ENCODE data around the gene PHLDB3. TPM values are rescaled to one million over a fixed set of nuclear protein-coding genes. Genes with fewer than 3 reads are reported as not detected.
"Not testable (repeated sequence)": the region's sequence is repeated elsewhere in the genome, so short reads cannot be mapped to it uniquely, and the experiment has no call there.

PHLDB3 gene
- 10 to 100 TPM; 13.5 to 15.2 TPM for total RNA-seq

GRCh38 chr19:43504426-43505185 is at the start of gene PHLDB3:
Gene PHLDB3 (minus strand): TSS chr19:43504746. CDS start chr19:43504118, 628 bp downstream.
- ChIA-PET CTCF (interaction anchor here (0.6 to 4.3 kb wide), 15 partner anchors 9 to 821 kb away, joined by 3 to 47 read pairs (median 4); partner anchors contain the start of genes IRGQ and ZNF575), POLR2A (interaction anchor here (0.8 to 1.6 kb wide), 13 partner anchors 8 to 91 kb away, joined by 3 to 8 read pairs (median 4); partner anchors contain the start of genes IRGQ and LYPD3)
- intact Hi-C loops (cut with micrococcal nuclease): loop anchor here (1.0 to 2.0 kb wide), 3 partner anchors 22 to 57 kb away; partner anchors contain the start of gene ETHE1
- no peaks in the 10 kb centered on the region for H3K27me3 Mint-ChIP-seq
- peaks cover 11% of the 10 kb centered on the region for H3K36me3 Mint-ChIP-seq
- peaks cover 23% of the 10 kb centered on the region for H3K4me1 Mint-ChIP-seq (ENCODE audit: low read depth)
- H3K9me3 Mint-ChIP-seq: no peaks in the 10 kb centered on the region
- H3K27ac Mint-ChIP-seq: peak within 1 kb of the TSS; percentile 95
- peak within 1 kb of the TSS; percentile 94 for H3K4me3 Mint-ChIP-seq
- DNase-seq: peak; percentile 61

GRCh38 chr19:43553656-43554055 is 49.1 kb upstream of the PHLDB3 start:
- no peaks in the 10 kb centered on the region for H3K9me3 Mint-ChIP-seq
- no peak overlapping the region for H3K27ac Mint-ChIP-seq
- H3K36me3 Mint-ChIP-seq: peaks cover 25% of the 10 kb centered on the region
- no peaks in the 10 kb centered on the region for H3K27me3 Mint-ChIP-seq
- DNase-seq: no peak
- no peak overlapping the region for H3K4me3 Mint-ChIP-seq
- peaks cover 9% of the 10 kb centered on the region for H3K4me1 Mint-ChIP-seq (ENCODE audit: low read depth)
- intact Hi-C loops (cut with micrococcal nuclease): loop anchor here (2.0 kb wide), 1 partner anchor 21 kb away; the partner anchor contains the start of genes PINLYP and XRCC1
- ChIA-PET CTCF (interaction anchor here (2.2 to 6.6 kb wide), 5 partner anchors 19 to 114 kb away, joined by 9 to 145 read pairs (median 24); partner anchors contain the start of genes IRGQ, PINLYP, XRCC1 and ZNF575), POLR2A (interaction anchor here (1.2 to 1.7 kb wide), 2 partner anchors 25 to 42 kb away, joined by 3 read pairs; partner anchors contain the start of genes IRGQ and ZNF576)

- no peak for DNase-seq
- H3K27me3 Mint-ChIP-seq: no peaks in the 10 kb centered on the region
- H3K27ac Mint-ChIP-seq: no peak overlapping the region
- intact Hi-C loops (cut with micrococcal nuclease): no loop called here
- H3K9me3 Mint-ChIP-seq: no peaks in the 10 kb centered on the region
- ChIA-PET CTCF (interaction anchor here (5.6 to 6.6 kb wide), 2 partner anchors 18 to 44 kb away, joined by 79 to 145 read pairs; partner anchors contain the start of genes IRGQ, ZNF575 and ZNF576), POLR2A (interaction anchor here (1.2 kb wide), 1 partner anchor 43 kb away, joined by 3 read pairs; the partner anchor contains the start of genes IRGQ and ZNF576)
- peaks cover 25% of the 10 kb centered on the region for H3K36me3 Mint-ChIP-seq
- H3K4me3 Mint-ChIP-seq: no peak overlapping the region
- peaks cover 9% of the 10 kb centered on the region for H3K4me1 Mint-ChIP-seq (ENCODE audit: low read depth)
Measured at GRCh38 chr19:43552616-43553015, 48.1 kb upstream of the PHLDB3 start.

GRCh38 chr19:43552198-43552450 is 47.6 kb upstream of the PHLDB3 start:
- H3K4me1 Mint-ChIP-seq (ENCODE audit: low read depth): peaks cover 6% of the 10 kb centered on the region
- intact Hi-C loops (cut with micrococcal nuclease): no loop called here
- no peak for DNase-seq
- CTCF ChIA-PET: interaction anchor here (5.6 to 6.6 kb wide), 2 partner anchors 17 to 44 kb away, joined by 79 to 145 read pairs; partner anchors contain the start of genes IRGQ, ZNF575 and ZNF576
- H3K36me3 Mint-ChIP-seq: peaks cover 25% of the 10 kb centered on the region
- H3K4me3 Mint-ChIP-seq: no peak overlapping the region
- H3K27ac Mint-ChIP-seq: no peak overlapping the region
- POLR2A ChIA-PET: no interaction called here
- no peaks in the 10 kb centered on the region for H3K9me3 Mint-ChIP-seq
- no peaks in the 10 kb centered on the region for H3K27me3 Mint-ChIP-seq

- ChIA-PET POLR2A (no interaction called here), CTCF (interaction anchor here (0.6 to 6.6 kb wide), 2 partner anchors 23 to 45 kb away, joined by 3 to 145 read pairs; partner anchors contain the start of genes IRGQ and ZNF576)
- intact Hi-C loops (cut with micrococcal nuclease): no loop called here
- H3K9me3 Mint-ChIP-seq: no peaks in the 10 kb centered on the region
- DNase-seq: no peak
- peaks cover 25% of the 10 kb centered on the region for H3K36me3 Mint-ChIP-seq
- H3K4me1 Mint-ChIP-seq (ENCODE audit: low read depth): peaks cover 6% of the 10 kb centered on the region
- no peaks in the 10 kb centered on the region for H3K27me3 Mint-ChIP-seq
- no peak overlapping the region for H3K4me3 Mint-ChIP-seq
- no peak overlapping the region for H3K27ac Mint-ChIP-seq
Measured at GRCh38 chr19:43551399-43552197, 47.1 kb upstream of the PHLDB3 start.

GRCh38 chr19:43548706-43549105 is 44.2 kb upstream of the PHLDB3 start:
- POLR2A ChIA-PET: no interaction called here
- CTCF ChIA-PET: no interaction called here
- intact Hi-C loops (cut with micrococcal nuclease): no loop called here
- DNase-seq: no peak
- Mint-ChIP-seq H3K9me3 (no peaks in the 10 kb centered on the region), H3K4me1 (ENCODE audit: low read depth) (no peaks in the 10 kb centered on the region), H3K27ac (no peak overlapping the region), H3K4me3 (no peak overlapping the region), H3K27me3 (no peaks in the 10 kb centered on the region), H3K36me3 (peaks cover 22% of the 10 kb centered on the region)

GRCh38 chr19:43547926-43548325 is 43.4 kb upstream of the PHLDB3 start:
- POLR2A ChIA-PET, H3K9me3 Mint-ChIP-seq: not testable (repeated sequence)
- peaks cover 22% of the 10 kb centered on the region for H3K36me3 Mint-ChIP-seq

GRCh38 chr19:43546581-43546980 is 42.0 kb upstream of the PHLDB3 start:
- intact Hi-C loops (cut with micrococcal nuclease): no loop called here
- Mint-ChIP-seq H3K4me1 (ENCODE audit: low read depth) (no peaks in the 10 kb centered on the region), H3K36me3 (peaks cover 20% of the 10 kb centered on the region), H3K27me3 (no peaks in the 10 kb centered on the region), H3K27ac (no peak overlapping the region), H3K9me3 (no peaks in the 10 kb centered on the region), H3K4me3 (no peak overlapping the region)
- CTCF ChIA-PET: interaction anchor here (1.4 kb wide), 1 partner anchor 9 kb away, joined by 6 read pairs; no protein-coding TSS in a partner anchor
- DNase-seq: no peak
- POLR2A ChIA-PET: no interaction called here

More at GRCh38 chr19:43547926-43548325, 43.4 kb upstream of the PHLDB3 start:
- H3K4me3 Mint-ChIP-seq; CTCF ChIA-PET; H3K27me3 Mint-ChIP-seq; DNase-seq; intact Hi-C loops (cut with micrococcal nuclease); H3K4me1 Mint-ChIP-seq (ENCODE audit: low read depth); H3K27ac Mint-ChIP-seq: not testable (repeated sequence)

GRCh38 chr19:43545981-43546380 is 41.4 kb upstream of the PHLDB3 start:
- Mint-ChIP-seq H3K4me1 (ENCODE audit: low read depth) (no peaks in the 10 kb centered on the region), H3K9me3 (no peaks in the 10 kb centered on the region), H3K4me3 (no peak overlapping the region), H3K27me3 (no peaks in the 10 kb centered on the region), H3K27ac (no peak overlapping the region), H3K36me3 (peaks cover 18% of the 10 kb centered on the region)
- no peak for DNase-seq
- ChIA-PET CTCF (interaction anchor here (3.5 kb wide), 1 partner anchor 9 kb away, joined by 14 read pairs; no protein-coding TSS in a partner anchor), POLR2A (no interaction called here)
- intact Hi-C loops (cut with micrococcal nuclease): no loop called here

- CTCF ChIA-PET: interaction anchor here (3.5 kb wide), 1 partner anchor 10 kb away, joined by 14 read pairs; no protein-coding TSS in a partner anchor
- H3K36me3 Mint-ChIP-seq: peaks cover 19% of the 10 kb centered on the region
Measured at GRCh38 chr19:43545276-43545675, 40.7 kb upstream of the PHLDB3 start.

GRCh38 chr19:43544077-43544476 is 39.5 kb upstream of the PHLDB3 start:
- Mint-ChIP-seq H3K4me3 (no peak overlapping the region), H3K4me1 (ENCODE audit: low read depth) (no peaks in the 10 kb centered on the region), H3K9me3 (peaks cover 4% of the 10 kb centered on the region), H3K27me3 (no peaks in the 10 kb centered on the region), H3K27ac (no peak overlapping the region), H3K36me3 (peaks cover 28% of the 10 kb centered on the region)
- intact Hi-C loops (cut with micrococcal nuclease): no loop called here
- CTCF ChIA-PET: interaction anchor here (1.3 to 3.5 kb wide), 2 partner anchors 11 to 97 kb away, joined by 3 to 14 read pairs; no protein-coding TSS in a partner anchor
- POLR2A ChIA-PET: no interaction called here
- DNase-seq: no peak

More at GRCh38 chr19:43545276-43545675, 40.7 kb upstream of the PHLDB3 start:
- no peak overlapping the region for H3K27ac Mint-ChIP-seq
- POLR2A ChIA-PET: no interaction called here
- intact Hi-C loops (cut with micrococcal nuclease): no loop called here
- no peak overlapping the region for H3K4me3 Mint-ChIP-seq
- H3K9me3 Mint-ChIP-seq: no peaks in the 10 kb centered on the region
- DNase-seq: no peak
- H3K4me1 Mint-ChIP-seq (ENCODE audit: low read depth): no peaks in the 10 kb centered on the region
- H3K27me3 Mint-ChIP-seq: no peaks in the 10 kb centered on the region
